DMS114 treated with DMSO at 0.1 percent for 48 hours (cell line): ENCODE results near the gene LIMA1.
"Not testable (repeated sequence)": the region's sequence is repeated elsewhere in the genome, so short reads cannot be mapped to it uniquely, and the experiment has no call there.

Source experiments
- DNase-seq: peaks from one replicate; lab custom pipeline; 2025; ENCODE audit not compliant: unreplicated experiment; lab: John Stamatoyannopoulos, UW

Gene LIMA1

GRCh38 chr12:50219001-50219400 lies 64.3 kb downstream of the LIMA1 start:
- DNase-seq = not testable (repeated sequence)

DNA sequence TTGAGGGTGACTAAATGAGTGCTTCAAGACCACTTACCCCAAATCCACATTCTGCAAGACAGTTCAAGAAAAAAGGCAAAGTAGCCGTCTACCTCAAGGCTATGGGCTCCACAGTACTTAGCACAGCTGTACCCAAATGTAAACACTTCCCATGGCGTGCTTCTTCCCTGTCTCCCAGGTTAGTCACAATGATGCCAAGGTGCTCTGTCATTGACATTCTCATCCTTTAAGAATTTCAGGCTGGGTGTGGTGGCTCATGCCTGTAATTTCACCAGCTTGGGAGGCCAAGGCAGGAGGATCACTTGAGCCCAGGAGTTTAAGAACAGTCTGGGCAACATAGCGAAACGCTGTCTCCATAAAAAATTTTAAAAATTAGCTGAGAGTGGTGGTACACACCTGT lies 64.9 kb downstream of the LIMA1 start:
- no peak for DNase-seq

GRCh38 chr12:50217202-50217601 lies 66.1 kb downstream of the LIMA1 start:
- no peak for DNase-seq

DNA sequence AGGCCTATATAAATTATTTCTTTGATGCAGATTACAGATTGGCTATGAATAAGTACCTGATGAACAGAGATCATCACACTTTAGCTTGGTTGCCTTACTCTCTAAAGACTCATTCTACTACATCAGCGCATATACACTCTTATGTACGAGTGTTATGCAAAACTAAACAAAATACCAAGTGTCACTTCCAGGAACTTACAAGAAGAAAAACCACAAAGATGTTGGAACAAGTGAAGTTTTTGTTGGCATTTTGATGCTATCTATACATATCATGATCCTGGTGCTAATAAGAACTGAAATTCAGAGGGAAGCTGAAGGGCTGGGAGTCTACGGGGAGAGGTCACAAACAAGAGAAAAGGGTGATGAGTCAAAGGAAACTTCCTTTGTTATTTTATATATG lies 68.3 kb downstream of the LIMA1 start:
- DNase-seq = no peak

- DNase-seq = no peak
Observed at GRCh38 chr12:50214018-50214417, 69.3 kb downstream of the LIMA1 start.

GRCh38 chr12:50213439-50213838 lies 69.9 kb downstream of the LIMA1 start:
- no peak for DNase-seq

- no peak for DNase-seq
Observed at GRCh38 chr12:50212071-50212467, 71.3 kb downstream of the LIMA1 start.

- no peak for DNase-seq
Observed at GRCh38 chr12:50211392-50212070, 71.8 kb downstream of the LIMA1 start.

DNA sequence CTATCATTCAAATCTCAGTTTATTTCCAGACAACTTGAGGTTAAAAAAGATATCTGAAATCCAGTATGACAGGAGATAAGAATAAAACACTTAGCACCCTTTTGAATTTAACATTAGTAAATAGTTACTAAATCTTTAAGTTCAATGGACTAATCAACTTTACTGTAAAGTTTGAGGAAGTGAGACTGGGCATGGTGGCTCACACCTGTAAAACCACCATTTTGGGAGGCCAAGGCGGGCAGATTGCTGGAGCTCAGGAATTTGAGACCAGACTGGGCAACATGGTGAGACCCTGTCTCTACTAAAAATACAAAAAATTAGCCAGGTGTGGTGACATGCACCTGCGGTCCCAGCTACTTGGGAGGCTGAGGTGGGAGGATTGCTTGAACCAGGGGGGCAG lies 75.9 kb downstream of the LIMA1 start:
- no peak for DNase-seq

- no peak for DNase-seq
Observed at GRCh38 chr12:50205648-50206047, 77.7 kb downstream of the LIMA1 start.

GRCh38 chr12:50203691-50204090 lies 79.6 kb downstream of the LIMA1 start:
- DNase-seq = no peak

DNA sequence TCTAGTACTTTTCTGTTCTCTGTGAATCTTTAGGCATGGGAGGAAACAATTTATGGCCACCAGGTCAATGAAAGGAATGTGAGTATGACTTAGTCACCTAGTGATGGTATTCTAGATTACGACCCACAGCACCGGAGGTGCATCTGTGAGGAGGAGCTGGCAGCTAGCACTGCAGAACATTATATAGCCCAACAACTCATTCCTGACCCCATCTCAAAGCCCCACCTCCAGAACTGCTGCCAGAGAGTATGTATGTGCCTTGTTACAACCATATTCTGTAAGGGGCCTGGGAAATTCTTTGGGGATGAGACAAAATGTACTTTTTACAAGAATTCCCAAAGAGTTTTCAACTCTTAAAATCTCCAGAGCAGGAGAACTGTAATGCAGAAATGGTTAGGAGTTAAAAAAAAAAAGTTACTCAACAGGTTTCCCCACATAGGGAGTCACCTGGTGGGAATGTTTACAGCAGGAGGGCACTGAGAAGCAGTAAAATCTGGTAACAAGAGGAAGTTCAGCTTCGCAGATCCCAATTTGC lies 81.3 kb downstream of the LIMA1 start:
- no peak for DNase-seq

DNA sequence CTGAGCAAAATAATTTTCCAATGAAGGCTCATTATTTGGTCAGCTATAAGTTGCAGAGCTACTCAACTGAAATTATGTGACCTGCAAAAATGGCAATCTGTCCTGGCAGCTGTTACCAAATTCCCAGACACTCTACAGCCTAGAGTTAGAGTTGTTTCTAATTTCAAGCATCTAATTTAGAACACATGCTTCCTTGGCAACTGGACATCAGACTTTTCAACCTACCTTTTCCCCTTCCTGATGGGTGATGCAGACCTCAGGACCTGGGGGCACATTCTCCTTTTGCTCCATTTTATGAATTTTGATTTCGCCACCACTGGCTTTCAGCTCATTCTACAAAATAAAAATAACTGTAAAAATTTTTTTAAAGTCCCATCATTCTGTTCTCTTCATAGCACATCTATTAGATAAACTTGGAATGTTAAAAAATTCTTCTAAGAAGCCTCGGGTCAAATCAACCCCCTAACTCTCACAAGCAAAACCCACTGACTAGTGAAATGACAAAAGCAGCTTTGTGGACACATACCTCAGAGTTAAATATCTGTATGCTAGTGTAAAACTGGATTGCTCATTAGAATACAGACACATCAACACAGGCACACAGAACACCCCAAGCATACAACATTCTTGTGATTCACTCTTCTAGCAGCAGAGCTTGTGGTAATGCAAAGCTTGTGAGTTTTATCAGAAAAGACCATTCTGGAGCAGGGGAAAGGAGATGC lies 82.6 kb downstream of the LIMA1 start:
- no peak for DNase-seq

- DNase-seq = no peak
Observed at GRCh38 chr12:50198829-50199228, 84.5 kb downstream of the LIMA1 start.

DNA sequence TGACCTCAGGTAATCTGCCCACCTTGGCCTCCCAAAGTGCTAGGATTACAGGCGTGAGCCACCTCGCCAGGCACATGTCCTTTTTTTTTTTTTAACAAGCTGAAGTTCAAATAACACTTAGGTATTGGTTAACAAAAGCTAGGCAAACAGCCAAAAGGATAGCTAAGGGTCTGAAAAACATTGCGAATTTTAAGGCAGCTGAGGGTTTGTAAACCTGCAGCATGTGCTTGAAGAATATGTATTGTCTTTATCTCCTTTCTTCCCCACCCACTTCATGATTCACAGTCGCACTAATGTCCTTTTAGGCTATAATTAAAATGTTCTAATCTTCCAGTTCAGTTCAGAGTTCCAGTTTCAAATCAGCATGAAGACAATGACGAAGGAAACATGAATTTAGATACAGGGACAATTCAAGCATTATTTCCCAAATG lies 86.0 kb downstream of the LIMA1 start:
- DNase-seq = no peak

DNA sequence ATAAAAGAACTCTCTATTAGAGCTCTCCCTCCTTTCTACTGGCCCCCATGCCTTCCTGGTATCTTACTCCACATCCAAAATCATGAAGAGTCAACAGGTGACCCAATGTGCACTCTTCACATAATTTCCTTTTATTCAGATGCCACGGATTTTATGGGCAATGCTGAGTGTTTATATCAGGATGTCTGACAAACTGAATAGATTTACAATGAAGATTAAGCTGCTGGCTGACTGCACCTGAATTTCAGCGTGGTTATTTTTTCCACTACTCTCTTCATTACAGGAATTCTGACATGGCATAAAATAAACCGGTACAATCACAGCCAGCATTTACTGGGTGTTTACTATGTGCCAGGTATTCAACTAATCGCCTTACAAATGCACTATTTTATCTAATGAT lies 86.8 kb downstream of the LIMA1 start:
- no peak for DNase-seq

- DNase-seq = no peak
Observed at GRCh38 chr12:50195832-50196231, 87.5 kb downstream of the LIMA1 start.

DNA sequence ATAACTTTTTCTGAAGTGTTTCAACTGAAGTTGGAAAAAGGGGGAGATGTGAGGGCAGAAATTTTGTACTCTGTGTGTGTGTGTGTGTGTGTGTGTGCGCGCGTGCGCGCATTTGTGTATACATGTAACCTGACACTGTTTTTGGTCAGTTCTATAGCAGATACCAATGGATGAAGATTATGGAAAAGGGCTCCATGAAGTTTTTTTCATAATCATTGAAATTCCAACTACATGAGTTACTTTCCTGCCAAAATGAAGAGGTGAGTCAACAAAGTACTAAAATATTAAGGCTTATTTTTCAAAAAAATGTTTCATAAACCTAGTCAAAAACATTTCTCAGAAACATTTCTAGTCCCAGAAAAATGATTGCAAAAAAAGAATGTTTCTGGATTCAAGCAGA lies 90.4 kb downstream of the LIMA1 start:
- no peak for DNase-seq

GRCh38 chr12:50192236-50192635 lies 91.1 kb downstream of the LIMA1 start:
- no peak for DNase-seq

DNA sequence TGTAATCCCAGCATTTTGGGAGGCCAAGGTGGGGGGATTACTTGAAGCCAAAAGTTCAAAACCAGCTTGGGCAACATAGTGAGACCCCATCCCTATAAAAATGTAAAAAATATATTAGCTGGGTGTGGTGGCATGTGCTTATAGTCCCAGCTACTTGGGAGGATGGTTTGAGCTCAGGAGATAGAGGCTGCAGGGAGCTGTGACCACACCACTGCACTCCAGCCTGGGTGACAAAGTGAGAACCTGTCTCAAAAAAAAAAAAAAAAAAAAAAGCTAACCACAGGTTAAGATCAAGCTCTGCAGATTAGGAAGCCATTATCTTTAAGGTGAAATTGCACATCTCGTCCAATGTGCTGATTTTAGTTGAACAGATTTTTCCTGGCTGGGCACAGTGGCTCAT lies 92.5 kb downstream of the LIMA1 start:
- DNase-seq = no peak

DNA sequence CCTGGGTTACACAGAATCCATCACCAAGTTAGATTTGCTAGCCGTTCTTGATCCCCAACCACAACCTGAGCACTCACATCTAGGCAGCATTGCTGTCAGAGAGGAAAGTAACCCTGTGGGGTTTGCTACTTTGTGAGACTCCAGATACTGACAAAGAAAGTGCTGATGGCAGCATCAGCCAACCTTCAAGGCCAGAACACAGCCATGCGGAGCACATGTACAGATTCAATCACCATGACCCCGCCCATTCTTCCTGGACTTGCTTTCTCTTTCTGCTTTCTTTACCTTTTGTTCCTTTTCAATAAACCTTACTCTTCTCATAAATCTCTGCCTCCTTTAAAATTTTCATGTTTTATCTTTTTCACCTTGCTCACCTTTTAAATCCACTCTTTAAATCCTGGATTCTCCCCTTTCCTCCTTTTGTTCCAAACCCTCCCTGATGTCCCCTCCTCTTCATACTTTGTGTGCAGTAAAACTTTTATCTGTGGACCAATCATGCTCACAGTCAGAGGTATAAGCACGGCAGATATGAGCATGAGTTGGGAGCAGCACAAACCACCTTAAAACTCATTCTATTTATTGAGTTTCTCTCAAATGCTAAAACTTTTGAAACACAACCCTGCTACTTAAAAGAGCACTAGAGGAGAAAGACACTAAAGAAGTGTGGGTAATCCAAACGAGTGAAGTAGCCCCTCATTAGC lies 94.3 kb downstream of the LIMA1 start:
- DNase-seq = no peak

DNA sequence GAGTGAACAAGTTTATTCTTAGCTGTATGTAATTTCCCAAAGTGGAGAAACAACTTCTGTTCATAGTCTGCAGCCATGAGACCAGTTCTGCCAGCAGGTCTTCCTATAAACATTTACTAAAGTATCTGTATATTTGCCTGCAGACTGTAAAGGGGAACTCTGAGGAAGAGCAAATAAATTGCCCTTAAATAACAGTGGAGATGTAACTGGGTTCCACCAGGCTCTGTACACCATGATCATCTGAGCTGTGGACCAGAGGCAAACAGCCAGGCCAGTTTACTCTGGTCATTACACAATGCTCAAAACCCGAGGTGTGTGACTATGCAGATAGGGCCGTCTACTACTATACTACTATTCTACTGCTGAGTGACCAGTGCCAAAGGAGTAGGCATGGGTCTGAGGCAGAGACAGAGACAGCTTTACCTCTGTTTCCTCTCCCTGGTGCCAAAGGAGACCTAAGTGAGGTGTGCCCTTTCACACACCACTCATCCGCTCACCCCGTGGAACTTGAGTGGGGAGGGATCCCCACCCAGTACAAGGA lies 95.0 kb downstream of the LIMA1 start:
- no peak for DNase-seq
